Body of pancreas (tissue), 4 donors: Measurements from ENCODE around the gene DOCK3. TPM values are rescaled to one million over a fixed set of nuclear protein-coding genes. Genes with fewer than 3 reads are reported as not detected.

Experiments
- ATAC-seq: fragments of 150-250 bp; one replicate; pipeline ENCODE4 v1.9.1; 2016
- DNase-seq, 4 donors: peaks; one replicate each; pipeline ENCODE4 v3.0.0-alpha.2; 2019
- H3K27ac ChIP-seq, 4 donors: fragments of 200-600 bp; sonication (generic); 1 replicate in 3 of 4; 2 replicates in 1 of 4; pipeline versions ENCODE4 v1.5.1 to v1.6.1; 2016 to 2019; ENCODE audit warnings: mild to moderate bottlenecking in 1 of 4, mixed read lengths in 1 of 4, moderate library complexity in 1 of 4
- H3K27me3 ChIP-seq, 2 donors: fragments of 200-600 bp; sonication (generic); one replicate each; pipeline ENCODE4 v1.6.0; 2016; ENCODE audit warnings: mild to moderate bottlenecking in 1 of 2
- H3K36me3 ChIP-seq, 2 donors: fragments of 200-600 bp; sonication (generic); replicated peaks in 1 of 2; 2 replicates each; pipeline ENCODE4 v1.5.1; 2016; ENCODE audit warnings: low read depth in 2 of 2; ENCODE audit not compliant: insufficient read depth in 1 of 2
- H3K4me1 ChIP-seq: fragments of 200-600 bp; sonication (generic); one replicate; pipeline ENCODE4 v1.6.0; 2016
- H3K4me3 ChIP-seq, 2 donors: fragments of 200-600 bp; sonication (generic); 1 replicate in 1 of 2; 2 replicates in 1 of 2; pipeline ENCODE4 v1.5.1; 2016 to 2019
- H3K9me3 ChIP-seq, 3 donors: fragments of 200-600 bp; sonication (generic); 1 replicate in 2 of 3; 2 replicates in 1 of 3; pipeline ENCODE4 v1.5.1; 2016
- POLR2A ChIP-seq, 3 donors: fragments of 450-650 bp; IDR thresholded peaks; one replicate each; pipeline ENCODE4 v1.6.1; 2016; ENCODE audit warnings: antibody characterized with exemption in 3 of 3, mild to moderate bottlenecking in 2 of 3
- WGBS, 2 donors: methylation state at CpG; one replicate each; pipeline ENCODE4 v1.1.5; 2017; 5-methylcytosine and 5-hydroxymethylcytosine counted together
- intact Hi-C: fragments of 100-400 bp; cut with DNase I; formaldehyde crosslinking; loops from one replicate; pipeline ENCODE4 v1.15.1; 2023
- total RNA-seq, 2 donors: library from RNA; depleted of rRNA; stranded (reverse); fragments of >200 nt; gene quantifications; one replicate each; pipeline ENCODE4 v1.1.0, GENCODE V29; 2016
- TF ChIP-seq, protein P1 (sequence below), 7 experiments: fragments of 450-650 bp in 4 of 7; fragments of 200-600 bp in 3 of 7; sonication (generic) in 3 of 7; IDR thresholded peaks; one replicate each; pipeline ENCODE4 v1.5.1; 2016 to 2019; ENCODE audit warnings: antibody characterized with exemption in 7 of 7

DOCK3 gene
- total RNA-seq, 2 donors from 2014 or later, result 0.52 TPM; not detected in 1

- ATAC-seq, result no peak
- Histone ChIP-seq H3K36me3 (no peaks in the 10 kb centered on the region), H3K4me3 (no peak overlapping the region), H3K4me1 (no peaks in the 10 kb centered on the region), H3K27me3 (no peaks in the 10 kb centered on the region), H3K9me3 (no peaks in the 10 kb centered on the region), H3K27ac (no peak overlapping the region)
- TF ChIP-seq POLR2A (IDR thresholded peaks at IDR 0.05), result no peak
- TF ChIP-seq, protein P1, sequence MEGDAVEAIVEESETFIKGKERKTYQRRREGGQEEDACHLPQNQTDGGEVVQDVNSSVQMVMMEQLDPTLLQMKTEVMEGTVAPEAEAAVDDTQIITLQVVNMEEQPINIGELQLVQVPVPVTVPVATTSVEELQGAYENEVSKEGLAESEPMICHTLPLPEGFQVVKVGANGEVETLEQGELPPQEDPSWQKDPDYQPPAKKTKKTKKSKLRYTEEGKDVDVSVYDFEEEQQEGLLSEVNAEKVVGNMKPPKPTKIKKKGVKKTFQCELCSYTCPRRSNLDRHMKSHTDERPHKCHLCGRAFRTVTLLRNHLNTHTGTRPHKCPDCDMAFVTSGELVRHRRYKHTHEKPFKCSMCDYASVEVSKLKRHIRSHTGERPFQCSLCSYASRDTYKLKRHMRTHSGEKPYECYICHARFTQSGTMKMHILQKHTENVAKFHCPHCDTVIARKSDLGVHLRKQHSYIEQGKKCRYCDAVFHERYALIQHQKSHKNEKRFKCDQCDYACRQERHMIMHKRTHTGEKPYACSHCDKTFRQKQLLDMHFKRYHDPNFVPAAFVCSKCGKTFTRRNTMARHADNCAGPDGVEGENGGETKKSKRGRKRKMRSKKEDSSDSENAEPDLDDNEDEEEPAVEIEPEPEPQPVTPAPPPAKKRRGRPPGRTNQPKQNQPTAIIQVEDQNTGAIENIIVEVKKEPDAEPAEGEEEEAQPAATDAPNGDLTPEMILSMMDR (IDR thresholded peaks at IDR 0.05), result no peak
- no peak for DNase-seq
- intact Hi-C loops, result no loop called here
Observed at GRCh38 chr3:51002495-51002894, 327.8 kb downstream of the DOCK3 start.

DNA sequence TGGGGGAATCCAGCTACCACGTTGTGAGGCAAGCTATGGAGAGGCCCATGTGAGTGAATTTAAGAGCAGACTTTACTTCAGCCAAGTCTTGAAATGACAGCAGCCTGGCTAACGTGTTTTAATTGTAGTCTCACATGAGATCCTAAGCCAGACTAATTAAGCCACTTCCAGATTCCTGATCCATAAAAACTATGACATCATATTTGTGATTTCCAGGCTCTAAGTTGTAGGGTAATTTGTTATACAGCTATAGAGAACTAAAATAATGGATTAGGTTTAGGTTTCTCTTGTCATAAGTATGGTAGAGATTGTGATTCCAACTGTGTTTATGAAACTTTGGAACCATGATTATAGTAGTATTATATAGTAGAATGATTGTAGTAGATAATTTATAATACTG, 329.5 kb downstream of the DOCK3 start:
- no peak for ATAC-seq
- 44 to 60% methylated on average over 2 of the region's 2 CpGs for WGBS, 2 donors
- Histone ChIP-seq H3K4me1 (no peaks in the 10 kb centered on the region), H3K36me3 (no peaks in the 10 kb centered on the region), H3K9me3 (no peaks in the 10 kb centered on the region), H3K27me3 (no peaks in the 10 kb centered on the region), H3K4me3 (no peak overlapping the region), H3K27ac (no peak overlapping the region)
- no peak for TF ChIP-seq POLR2A (IDR thresholded peaks at IDR 0.05)
- TF ChIP-seq, protein P1 (IDR thresholded peaks at IDR 0.05), result no peak
- DNase-seq, result no peak
- intact Hi-C loops, result no loop called here

DNA sequence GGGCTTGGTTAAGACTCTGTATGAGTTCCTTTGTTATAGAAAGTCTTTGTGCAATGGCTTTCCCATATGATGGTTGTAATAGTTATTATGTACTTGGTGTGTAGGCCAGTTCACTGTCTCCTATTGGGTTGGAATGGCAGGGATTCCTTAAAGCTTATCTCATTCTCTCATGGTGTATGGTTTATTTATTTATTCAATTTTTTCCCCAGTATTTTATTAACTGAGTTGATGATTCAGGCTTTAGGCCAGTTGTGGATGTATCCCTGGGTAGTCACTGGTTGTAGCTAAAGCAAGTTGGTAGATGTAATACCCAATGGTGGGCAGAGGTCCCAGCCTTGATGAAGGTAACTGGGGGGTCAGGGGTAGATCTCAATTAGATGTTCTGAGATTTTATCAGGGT, 349.4 kb downstream of the DOCK3 start:
- TF ChIP-seq POLR2A (IDR thresholded peaks at IDR 0.05), result no peak
- TF ChIP-seq, protein P1 (IDR thresholded peaks at IDR 0.05), result no peak
- no peaks in the 10 kb centered on the region for H3K27me3 ChIP-seq
- ATAC-seq, result no peak
- no peaks in the 10 kb centered on the region for H3K36me3 ChIP-seq
- H3K4me1 ChIP-seq, result no peaks in the 10 kb centered on the region
- H3K27ac ChIP-seq, result no peak overlapping the region
- no peak for DNase-seq
- no peak overlapping the region for H3K4me3 ChIP-seq
- H3K9me3 ChIP-seq, result no peaks in the 10 kb centered on the region
- intact Hi-C loops, result no loop called here

- no peaks in the 10 kb centered on the region for H3K9me3 ChIP-seq
- peak; percentile 16 to 43 (median 39) for DNase-seq
- H3K27me3 ChIP-seq, result no peaks in the 10 kb centered on the region
- H3K27ac ChIP-seq, result no peak overlapping the region
- intact Hi-C loops, result no loop called here
- no peaks in the 10 kb centered on the region for H3K4me1 ChIP-seq
- no peak for ATAC-seq
- H3K36me3 ChIP-seq, result no peaks in the 10 kb centered on the region
- H3K4me3 ChIP-seq, result no peak overlapping the region
- 30 to 40% methylated on average over 8 to 10 of the region's 10 CpGs for WGBS, 2 donors
- TF ChIP-seq, protein P1 (IDR thresholded peaks at IDR 0.05), result no peak
- no peak for TF ChIP-seq POLR2A (IDR thresholded peaks at IDR 0.05)
Observed at GRCh38 chr3:51024765-51025632, 350.3 kb downstream of the DOCK3 start.

DNA sequence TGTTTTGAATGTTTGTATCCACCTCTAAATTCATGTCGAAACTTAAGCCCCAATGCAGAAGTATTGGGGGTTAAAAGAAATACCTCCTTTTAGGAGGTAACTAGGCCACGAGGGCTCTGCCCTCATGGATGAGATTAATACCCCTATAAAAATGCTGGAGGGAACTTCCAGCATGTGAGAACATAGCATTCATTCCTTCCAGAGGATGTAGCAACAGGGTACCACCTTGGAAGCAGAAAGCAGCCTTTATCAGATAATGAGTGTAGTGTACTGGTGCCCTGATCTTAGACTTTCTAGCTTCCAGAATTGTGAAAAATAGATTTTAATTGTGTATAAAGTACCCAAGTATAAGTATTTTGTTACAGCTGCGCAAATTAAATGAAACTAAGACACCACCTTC, 356.9 kb downstream of the DOCK3 start:
- H3K4me3 ChIP-seq, result no peak overlapping the region
- H3K36me3 ChIP-seq, result no peaks in the 10 kb centered on the region
- ATAC-seq, result no peak
- TF ChIP-seq, protein P1 (IDR thresholded peaks at IDR 0.05), result no peak
- no peak for TF ChIP-seq POLR2A (IDR thresholded peaks at IDR 0.05)
- intact Hi-C loops, result no loop called here
- no peaks in the 10 kb centered on the region for H3K27me3 ChIP-seq
- no peaks in the 10 kb centered on the region for H3K4me1 ChIP-seq
- no peaks in the 10 kb centered on the region for H3K9me3 ChIP-seq
- WGBS, 2 donors, result 52 to 64% methylated on average over 3 of the region's 3 CpGs
- DNase-seq, result no peak
- no peak overlapping the region for H3K27ac ChIP-seq
